ENCODE measurements around the gene IFT80. TPM values are rescaled to one million over a fixed set of nuclear protein-coding genes. Genes with fewer than 3 reads are reported as not detected.
"Not testable (repeated sequence)": the region's sequence is repeated elsewhere in the genome, so short reads cannot be mapped to it uniquely, and the experiment has no call there.

Gene IFT80
- polyA plus RNA-seq, 5 donors, result 49.4 to 103 (median 92.5) TPM

DNA sequence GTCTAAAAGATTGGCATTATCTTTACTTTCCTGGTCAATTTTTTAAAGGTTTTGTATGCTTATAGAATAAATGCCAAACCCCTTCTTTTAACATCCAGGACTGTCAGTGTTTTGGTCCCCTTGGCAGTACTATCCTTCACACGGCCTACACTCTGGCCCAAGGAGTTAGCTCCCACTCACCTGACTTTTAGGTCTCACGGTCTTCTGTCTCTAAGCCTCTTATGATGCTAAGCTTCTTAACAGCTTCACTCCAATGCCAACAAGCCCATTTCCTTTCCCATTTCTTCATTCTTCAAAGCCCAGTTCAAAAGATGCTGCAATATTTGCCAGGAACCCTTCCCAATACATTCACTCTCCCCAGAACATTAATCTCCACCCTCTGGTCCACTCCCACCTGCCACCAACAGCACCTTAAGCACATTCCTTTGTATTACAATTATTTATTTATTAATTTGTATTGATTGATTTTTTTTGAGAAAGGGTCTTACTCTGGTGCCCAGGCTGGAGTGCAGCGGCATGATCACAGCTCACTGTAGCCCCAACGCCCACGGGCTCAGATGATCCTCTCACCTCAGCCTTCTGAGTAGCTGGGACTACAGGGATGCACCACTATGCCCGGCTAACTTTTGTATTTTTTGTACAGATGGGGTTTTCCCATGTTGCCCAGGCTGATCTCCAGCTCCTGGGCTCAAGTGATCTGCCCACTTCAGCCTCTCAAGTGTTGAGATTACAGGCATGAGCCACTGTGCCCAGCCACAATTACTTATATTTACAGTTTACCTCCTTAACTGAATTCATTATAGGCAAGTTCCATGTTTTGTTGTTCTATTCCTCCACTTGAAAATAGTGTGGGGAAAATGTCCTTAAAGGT is 27.8 kb downstream of the IFT80 start:
- DNase-seq, result no peak

DNA sequence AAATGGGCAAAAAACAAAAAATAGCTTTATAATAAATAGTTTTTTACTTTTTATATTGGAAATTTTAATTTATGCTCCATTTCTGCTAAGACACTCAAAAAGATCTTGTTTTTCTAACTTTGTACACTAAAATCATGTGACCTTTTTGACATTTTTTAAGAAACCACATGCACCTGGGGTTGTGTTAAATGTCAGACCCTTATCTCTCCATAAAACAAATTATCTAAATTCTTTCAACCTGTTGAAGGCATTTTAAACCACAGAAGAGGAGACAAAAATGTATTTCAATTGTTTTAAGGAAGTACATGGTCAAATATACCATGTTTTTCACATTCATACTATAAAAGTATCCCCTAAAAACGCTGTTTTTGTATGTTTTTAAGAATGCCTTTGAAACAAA is 29.2 kb downstream of the IFT80 start:
- no peak for DNase-seq

DNA sequence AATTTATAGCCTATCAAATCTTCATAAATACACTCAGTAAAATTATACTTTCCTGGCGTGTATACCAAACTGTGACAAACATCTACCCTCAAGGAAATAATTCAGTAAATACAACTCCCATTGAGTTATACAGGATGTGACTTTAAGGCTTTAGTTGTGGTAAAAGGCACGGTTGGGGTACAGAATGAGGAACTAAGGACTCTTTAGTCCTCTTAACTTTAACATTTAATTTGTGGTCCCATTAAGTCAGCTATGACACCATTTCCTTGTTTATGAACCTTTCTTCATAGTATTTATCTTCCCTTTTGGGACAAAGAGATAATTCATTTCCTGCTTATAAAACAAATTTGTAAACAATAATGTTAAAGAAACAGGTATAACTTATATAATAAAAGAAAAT is 30.2 kb downstream of the IFT80 start:
- no peak for DNase-seq

DNA sequence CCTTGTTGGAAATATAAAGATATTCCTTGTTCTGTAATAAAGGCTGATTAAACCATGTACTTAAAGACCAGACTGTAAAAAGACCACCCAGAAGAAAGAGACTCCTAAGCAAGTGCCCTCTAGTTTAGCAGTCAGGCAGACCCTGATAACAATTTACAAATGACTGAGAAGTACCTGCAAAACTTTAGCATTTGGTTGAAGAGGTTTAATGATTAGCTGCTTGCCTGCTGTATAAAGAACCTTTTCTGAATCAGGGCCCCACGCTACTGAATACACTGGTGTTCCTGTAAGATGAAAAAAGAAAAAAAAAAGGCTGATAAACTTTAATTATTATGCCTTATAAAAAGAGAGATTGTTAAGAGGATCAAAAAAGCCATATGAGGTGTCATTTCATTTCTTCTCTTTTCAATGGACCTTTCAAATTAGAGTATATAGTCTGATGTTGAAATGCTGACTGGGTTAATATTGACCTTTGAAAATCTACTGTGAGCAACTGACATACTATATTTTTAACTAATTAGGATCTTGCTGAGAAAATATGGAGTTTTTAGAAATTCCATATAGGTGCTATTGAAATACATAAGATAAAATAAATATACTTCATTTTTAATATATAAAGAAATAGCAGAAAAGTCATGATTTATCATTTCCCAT is 33.0 kb downstream of the IFT80 start:
- DNase-seq, result no peak

DNA sequence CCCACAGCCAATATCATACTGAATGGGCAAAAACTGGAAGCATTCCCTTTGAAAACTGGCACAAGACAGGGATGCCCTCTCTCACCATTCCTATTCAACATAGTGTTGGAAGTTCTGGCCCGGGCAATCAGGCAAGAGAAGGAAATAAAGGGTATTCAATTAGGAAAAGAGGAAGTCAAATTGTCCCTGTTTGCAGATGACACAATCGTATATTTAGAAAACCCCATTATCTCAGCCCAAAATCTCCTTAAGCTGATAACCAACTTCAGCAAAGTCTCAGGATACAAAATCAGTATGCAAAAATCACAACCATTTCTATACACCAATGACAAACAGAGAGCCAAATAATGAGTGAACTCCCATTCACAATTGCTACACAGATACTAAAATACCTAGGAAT is 36.1 kb downstream of the IFT80 start:
- DNase-seq, result not testable (repeated sequence)

DNA sequence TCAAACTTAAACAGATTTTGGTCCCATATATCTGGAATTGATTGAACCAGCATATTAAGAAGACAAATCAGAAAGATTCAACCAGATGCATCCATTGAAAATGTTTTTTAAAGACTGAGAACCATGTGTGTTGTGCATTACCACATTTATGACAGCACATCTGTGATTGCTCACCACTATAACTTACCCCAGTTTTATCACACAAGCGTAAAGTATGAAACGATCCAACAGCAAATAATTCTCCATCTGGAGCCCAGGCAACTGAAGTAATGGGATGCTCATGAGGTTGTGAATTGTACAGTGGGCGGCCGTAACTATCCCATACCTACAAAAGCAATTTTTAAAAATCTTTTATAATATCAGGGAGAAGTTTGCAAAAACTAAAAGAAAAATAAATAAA is 43.2 kb downstream of the IFT80 start:
- DNase-seq, result no peak

DNA sequence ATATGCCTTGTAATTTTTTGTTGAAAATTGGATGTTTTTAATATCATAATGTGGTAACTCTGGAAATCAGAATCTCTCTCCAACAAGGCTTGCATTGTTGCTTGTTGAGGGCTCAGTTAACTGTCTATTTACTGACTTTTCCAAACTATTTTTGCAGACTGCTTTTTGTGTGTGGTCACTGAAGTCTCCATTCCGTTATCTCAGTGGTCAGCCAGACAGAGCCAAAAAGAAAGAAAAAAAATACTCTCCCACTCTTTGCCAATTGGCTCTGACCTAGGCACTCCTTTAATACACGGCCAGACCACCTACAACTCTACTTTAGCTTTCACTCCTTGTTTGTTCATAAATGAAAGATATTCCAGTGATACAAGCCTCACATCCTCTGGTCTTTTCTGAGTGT is 52.5 kb downstream of the IFT80 start:
- DNase-seq, result no peak

DNA sequence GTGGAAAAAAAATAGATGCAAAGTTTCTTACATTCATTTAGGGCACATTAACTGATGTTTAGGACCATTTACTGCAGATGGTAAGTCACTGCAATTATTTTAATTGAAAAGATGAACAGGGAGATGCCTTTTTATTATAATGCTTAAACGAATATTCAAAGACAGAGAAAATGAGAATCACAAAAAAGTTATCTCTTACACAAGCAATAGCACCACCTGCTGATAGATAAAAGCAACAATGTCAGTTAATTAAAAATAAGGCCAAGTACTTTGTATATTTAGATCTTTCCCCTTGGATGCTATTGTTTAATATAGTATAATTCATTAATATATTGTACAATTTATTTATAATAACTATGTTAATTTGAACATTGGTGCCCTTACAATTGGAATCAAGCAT is 55.9 kb downstream of the IFT80 start:
- no peak for DNase-seq

DNA sequence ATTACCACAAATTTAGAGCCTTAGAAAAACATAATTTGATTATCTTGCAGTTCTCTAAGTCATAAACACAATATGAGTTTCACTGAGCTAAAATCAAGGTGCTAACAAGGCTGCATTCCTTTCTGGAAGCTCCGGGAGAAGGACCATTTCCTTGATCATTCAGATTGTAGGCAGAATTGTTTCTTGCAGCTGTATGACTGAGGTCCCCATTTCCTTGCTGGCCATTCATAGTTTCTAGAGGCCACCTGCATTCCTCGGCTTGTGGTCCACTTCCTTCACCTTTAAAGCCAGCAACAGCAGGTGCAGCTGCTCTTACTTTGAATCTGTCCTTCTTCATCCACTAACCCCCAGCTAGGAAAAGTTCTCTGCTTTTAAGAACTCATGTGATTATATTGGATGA is 58.7 kb downstream of the IFT80 start:
- no peak for DNase-seq

DNA sequence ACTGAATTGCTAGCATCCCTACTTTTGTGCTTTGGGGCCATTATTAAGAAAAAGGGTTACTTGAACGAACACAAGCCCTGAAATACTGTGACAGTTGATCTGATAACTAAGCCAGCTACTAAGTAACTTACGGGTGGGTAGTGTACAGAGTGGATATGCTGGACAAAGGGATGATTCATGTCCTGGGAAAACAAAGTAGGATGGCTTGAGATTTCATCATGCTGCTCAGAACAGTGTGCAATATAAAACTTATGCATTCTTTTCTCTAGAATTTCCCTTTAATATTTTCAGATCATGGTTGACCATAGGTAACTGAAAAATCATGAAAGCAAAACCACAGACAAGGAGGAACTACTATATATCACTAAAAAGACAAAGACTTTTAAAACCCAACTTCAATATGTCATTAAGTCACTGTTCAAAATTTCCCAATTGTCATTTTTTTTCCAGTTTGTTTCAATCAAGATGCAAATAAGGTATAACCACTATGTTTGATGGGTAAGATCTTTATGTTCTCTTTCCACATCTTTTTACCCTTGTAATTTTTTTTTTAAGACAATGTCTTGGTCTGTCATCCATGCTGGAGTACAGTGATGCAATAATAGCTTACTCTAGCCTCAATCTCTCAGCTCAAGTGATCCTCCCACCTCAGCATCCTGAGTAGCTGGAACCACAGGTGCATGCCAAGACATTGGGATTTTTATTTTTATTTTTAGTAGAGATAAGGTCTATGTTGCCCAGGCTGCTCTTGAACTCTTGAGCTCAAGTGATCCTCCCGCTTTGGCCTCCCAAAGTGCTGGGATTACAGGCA is 67.7 kb downstream of the IFT80 start:
- DNase-seq, result no peak

DNA sequence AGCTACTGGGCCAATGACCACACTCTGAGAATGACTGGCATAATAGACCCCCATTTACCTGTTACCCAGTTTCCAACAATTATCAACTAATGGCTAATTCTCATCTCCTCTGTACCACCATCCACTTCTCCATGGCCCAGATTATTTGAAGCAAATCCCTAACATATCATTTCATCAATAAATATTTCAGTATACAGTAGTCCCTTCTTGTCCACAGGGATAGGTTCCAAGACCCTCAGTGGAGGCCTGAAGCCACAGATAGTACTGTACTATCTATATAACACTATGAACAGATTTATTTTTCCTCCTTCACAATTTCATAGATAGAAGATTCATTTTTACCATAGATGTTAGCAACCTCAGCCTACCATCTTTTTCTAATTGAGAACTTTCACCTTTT is 68.3 kb downstream of the IFT80 start:
- no peak for DNase-seq

DNA sequence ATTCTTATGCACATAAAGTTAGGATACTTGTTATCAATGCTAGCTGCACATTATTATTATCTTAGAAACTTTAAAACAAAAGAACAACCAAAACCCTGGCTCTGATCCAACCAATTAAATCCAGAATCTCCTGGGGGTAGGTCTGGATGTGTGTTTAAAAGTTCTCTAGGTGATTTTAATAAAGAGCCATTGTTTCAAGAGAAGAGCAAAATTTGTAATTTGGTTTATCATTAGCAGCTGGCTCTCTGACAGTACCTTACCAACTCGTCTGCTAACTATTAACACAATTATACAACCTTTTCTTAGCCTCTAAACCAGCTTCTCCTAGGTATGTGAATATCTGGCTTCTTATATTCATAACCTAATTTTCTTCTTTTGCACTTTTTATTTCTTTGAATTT is 68.9 kb downstream of the IFT80 start:
- no peak for DNase-seq

DNA sequence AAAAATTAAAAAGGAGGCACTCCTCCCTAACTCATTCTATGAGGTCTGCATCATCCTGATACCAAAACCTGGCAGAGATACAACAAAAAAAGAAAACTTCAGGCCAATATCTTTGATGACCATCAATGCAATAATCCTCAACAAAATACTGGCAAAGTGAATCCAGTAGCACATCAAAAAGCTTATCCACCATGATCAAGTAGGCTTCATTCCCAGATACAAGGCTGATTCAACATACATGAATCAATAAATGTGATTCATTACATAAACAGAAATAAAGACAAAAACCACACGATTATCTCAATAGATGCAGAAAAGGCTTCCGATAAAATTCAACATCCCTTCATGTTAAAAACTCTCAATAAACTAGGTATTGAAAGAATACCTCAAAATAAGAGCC is 72.7 kb downstream of the IFT80 start:
- not testable (repeated sequence) for DNase-seq

DNA sequence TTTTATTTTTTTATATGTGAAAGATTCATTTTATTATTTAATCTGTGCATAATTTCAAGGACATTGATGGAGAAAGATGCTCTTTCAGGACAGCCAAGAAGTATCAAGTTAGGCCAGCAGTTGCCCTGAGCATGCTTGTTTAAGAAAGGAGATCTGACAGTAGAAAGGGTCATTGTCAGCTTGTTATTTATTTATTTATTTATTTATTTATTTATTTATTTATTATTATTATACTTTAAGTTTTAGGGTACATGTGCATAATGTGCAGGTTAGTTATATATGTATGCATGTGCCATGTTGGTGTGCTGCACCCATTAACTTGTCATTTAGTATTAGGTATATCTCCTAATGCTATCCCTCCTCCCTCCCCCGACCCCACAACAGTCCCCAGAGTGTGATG is 77.2 kb downstream of the IFT80 start:
- DNase-seq, result not testable (repeated sequence)

DNA sequence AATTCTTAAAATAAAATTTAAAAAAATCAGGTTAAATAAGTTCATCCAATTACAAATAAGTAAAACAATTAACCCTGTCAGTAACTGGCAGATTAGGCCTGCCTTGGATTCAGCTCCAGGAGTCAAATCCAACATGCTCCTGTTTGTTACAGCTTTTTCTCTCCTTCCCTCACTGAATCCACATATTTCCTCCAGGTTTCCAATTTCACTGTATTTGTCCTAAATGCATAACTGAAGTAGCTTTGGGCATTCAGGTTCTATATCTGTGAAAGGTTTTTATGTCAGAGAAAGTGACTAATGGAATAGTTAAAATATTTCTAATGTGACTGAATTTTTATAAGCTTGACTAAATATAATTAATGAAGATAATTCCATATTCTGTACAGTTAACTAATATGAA is 79.7 kb downstream of the IFT80 start:
- no peak for DNase-seq

DNA sequence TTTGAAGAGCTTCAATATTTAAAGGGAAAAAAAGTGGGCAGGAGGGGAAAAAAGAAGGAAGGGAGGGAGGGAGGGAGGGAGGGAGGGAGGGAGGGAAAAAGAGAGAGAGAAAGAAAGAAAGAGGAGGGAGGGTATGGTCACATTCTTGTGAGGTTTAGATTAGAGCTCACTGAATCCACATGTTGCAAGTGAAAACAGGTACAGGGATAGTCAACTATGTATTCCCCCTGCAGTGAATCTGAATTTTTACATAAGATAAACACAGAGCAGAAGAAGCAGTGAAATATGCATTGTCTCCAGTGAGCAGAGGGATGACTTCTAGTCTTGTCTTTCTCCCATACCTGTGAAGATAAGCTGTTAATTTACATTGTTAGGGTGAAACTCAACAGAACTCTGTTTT is 84.0 kb downstream of the IFT80 start:
- DNase-seq, result no peak

DNA sequence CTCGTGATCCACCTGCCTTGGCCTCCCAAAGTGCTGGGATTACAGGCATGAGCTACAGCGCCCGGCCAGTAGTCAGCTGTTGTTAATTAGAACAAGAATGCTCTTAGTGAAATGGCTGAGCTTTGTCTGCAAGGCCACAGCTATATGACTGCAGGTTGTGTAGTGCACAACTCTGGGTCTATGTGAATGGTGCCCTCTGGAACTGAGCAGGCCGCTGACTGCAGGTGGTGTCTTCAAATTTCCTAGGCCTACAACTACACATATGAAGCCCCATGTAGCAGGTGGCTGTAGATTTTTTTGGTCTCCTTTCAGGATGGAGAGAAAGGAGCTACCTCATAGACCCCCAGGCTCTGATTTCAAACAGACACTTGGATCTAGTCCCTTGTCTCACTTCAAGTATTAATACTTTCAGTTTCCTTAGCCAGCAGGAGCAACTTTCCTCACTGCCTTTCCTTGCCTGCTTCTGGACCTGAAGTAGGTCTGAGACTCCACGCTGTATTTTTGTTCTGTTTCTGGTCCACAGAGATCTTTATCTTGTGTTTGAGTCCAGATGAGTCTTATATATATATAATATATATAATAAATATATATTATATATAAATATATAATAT is 86.9 kb downstream of the IFT80 start:
- no peak for DNase-seq

DNA sequence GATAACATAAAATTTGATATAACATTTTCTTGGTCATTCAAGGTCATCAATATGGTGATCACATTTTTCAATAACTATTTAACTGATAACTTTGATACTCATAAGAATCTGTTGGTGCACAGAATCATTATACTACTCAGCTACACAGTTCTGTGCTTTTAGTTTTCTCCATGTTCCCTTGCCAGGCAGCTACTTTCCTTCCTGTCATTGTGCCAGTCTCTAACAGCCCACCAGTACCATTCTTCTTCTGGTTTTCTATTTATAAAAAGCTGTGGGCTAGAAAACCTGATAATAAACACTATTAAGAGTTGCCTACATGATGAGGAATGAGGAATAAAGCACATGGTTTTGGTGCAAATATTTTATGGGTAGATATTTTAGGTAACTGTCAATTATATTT is 96.2 kb downstream of the IFT80 start:
- DNase-seq, result no peak

DNA sequence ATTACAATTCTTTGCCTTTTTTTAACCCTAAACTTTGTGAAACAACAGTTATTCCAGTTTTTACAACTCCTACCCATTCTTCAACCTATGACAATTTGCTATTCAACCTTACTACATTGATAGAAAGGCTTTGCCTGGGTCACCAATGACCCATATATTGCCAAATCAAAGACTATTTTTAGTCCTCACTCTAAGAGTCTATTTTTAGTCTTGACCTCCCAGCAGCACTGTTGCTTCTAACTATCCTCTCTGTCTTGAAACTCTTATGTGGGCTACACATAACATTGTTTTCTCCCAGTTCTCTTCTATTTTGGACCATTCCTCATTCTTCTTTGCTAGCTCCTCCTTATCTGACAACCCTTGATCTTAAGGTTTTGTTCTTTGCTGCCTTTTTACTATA is 102.4 kb downstream of the IFT80 start:
- DNase-seq, result no peak

DNA sequence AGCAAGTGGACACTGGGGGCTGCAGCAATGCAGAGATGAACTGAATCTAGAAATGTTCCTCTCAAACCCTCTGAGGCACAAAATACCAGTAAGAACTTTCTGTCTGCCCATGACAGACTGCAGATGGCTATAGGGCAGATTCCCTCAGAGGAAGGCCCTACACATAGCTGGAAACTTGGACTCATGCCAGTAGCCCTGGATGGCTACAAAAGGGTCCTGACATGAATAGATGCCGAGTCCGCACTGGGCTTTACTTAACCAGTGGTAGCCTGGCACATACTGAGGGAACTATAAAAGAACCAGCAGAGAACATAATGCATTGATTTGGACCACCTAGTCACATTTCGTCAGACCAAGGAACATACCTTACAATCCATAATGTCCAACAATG is 107.1 kb downstream of the IFT80 start:
- DNase-seq, result no peak

DNA sequence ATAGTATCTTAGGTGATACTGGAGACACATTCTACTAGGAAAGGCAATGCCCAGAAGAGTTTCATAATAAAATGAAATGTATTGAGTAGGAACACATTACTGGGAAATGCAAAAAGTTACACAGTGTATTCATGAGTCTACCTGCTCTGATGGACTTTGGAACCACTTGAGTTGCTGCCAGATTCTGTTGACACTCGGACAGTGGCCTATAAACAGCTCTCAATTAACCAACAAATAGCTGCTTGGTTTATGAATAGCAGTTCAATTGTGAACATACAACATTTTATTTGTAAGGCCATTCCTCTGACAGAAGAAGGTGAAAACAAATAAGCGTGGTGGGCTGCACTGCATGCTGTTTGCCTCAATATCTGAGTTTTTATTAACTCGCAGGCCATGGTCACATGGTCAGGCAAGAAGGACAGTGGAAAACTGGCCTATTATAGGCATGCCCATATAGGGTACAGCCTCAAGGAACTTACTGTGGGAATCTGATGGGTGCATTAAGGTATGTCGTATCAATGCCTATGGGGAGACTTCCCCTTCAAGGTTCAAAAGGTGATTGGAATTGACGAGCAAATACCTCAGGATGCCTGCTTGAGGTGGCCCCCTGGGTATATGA is 107.6 kb downstream of the IFT80 start:
- DNase-seq, result no peak

DNA sequence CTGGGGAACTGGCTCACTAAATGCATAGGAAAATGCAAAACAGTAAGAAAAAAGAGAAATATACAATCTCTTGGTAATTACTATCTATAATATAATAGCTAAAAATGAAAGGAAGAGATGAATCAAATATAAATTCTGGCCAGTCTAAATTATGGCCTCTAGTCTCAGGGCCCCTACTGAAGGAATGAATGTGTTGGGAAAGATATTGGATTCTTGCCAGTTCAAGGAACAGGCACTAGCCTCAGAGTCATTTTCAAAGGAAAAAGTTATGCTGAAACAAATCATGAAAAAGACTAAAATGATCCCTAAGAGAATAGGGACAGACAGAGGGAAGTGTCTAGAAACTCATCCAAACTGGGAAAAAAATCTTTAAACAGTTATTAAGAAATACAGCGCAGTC is 111.4 kb downstream of the IFT80 start:
- no peak for DNase-seq

Data from right lung (tissue), 5 donors.